OCI-M1 (cell line): Measurements from ENCODE around the gene SMYD3.
A peak's percentile ranks its signal among the peaks of the same experiment; 100 is the strongest.

Experiments
- DNase-seq: peaks from one replicate; lab custom pipeline; 2025; lab: John Stamatoyannopoulos, UW

SMYD3 gene

DNA sequence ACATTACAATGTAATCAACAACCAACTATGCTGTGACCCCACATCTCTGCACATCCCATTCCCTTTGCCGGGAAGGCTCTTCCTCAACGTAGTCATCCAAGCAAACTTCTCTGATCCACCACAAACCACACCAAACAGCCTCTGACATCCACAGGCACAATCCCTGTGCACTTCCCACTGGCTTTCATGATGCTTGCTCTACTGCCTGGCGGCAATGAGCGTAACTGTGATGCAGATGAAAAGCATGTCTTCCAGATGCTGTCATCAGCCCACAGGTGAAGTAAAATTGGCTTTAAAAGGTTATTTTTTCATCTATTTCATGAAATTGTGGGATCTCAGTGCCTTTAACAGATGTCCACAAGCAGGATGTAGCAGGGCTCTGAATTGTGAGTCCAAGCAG lies 635.2 kb downstream of the SMYD3 start:
- no peak for DNase-seq

GRCh38 chr1:245871191-245871590 lies 635.9 kb downstream of the SMYD3 start:
- no peak for DNase-seq

GRCh38 chr1:245870698-245871097 lies 636.4 kb downstream of the SMYD3 start:
- no peak for DNase-seq

DNA sequence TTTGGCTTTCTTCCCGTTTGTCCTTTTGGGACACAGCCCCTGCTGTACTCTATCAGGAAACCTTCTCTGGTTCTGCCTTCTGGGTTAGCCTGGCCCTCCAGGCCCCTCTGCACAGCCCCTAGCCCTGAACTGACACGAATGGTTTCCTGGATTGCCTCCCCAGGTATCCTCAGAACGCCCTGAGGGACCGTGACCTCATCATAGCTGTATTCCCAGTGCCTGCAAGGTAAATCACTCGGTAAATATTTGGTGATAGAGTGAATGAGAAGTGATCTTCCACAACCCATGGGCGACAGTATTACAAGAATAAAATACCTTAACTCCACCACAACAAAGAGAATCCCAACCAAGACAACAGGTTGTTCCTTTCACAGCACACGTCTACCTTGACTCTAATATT lies 637.2 kb downstream of the SMYD3 start:
- no peak for DNase-seq

- DNase-seq: no peak
These were observed 639.3 kb downstream of the SMYD3 start for GRCh38 chr1:245867738-245868137.

DNA sequence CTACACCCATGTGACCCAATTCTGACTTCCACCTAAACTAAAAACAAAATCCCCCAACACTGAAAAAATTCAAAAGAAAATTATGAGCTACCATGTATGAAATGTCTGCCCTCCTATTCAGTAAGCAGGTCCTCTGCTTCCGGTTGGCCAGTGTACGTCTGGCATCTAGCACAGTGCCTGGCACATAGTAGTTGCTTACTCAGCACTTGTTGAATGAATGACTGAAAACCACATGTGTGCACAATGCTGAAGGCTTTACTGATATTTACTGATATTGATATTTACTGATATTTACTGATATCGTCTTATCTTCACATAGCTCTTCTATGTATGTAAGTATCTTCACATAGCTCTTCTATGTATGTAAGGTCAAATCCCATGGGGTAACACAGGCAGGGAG lies 642.2 kb downstream of the SMYD3 start:
- no peak for DNase-seq

- DNase-seq: no peak
These were observed 643.4 kb downstream of the SMYD3 start for GRCh38 chr1:245863566-245864184.

DNA sequence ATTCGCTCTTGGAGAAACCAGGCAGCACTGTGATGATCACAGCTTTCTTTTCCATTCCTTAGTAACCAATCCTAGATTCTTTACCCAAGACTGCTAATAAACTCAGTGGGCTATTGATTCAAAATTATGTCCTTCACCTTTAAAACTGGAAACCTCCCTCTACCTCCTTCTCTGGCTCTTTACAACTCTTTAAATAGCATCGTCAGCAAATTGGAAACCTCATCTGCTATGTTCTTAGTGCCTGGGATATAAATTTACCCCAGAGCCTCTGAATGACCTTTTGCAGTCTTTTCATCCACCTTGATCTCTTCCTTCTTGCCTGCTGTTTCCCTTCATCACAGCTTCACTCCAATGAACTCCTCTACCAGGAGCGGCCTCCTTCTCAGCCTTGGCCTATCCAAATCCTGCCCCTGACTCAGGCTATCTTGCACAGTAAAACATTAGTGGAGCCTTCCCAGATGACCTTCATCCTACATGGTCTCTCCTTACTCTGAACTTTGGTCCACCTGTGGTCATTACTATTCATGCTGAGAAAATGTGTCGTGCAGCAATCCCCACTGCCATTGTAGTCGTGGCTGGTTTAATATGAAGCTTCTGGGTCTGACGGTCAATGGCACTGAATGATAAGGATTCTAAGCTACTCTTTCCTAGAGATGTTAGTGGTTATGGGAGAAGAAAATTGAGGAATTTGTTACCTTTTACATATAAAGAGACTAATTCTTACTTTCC lies 644.1 kb downstream of the SMYD3 start:
- DNase-seq: no peak

DNA sequence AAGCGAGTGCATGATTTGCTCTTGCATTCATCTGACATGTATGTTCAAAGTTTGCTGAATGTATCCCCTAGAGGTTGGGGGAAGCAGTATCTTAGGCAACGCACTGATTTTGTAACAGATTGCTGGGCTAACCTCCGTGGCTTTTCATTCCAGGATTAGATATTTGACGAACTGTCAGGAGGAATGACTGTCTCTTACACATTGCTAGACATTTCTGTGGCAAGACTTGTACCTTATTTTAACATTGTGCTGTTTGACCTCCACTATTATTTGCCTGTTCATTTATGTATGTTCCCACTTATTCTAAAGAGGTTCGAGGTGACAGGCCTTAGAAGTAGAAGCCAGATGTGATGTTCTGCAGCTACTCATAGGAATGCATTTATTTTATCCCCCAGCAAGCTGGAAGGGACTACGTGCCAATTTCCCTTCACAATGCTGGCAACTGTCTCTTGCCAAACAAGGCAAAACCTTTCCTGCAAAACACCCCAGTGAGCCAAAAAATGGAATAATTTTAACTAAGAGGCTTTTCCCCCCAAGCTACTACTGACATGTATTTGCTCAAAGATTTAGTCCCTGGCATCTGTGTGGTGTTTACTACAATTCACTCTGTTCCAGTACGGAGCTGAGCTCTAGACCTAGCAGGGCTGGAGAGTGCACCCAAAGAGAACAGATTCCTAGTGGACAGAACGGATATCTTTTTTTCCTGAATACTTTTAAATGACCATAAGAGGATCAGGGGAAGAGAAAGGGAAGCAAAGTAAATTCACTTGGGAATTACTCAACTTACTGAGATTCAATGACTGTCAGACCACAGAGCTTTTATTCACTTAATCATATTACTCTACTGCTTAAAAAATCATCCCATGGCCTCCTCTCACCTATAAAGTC lies 646.2 kb downstream of the SMYD3 start:
- DNase-seq: no peak

DNA sequence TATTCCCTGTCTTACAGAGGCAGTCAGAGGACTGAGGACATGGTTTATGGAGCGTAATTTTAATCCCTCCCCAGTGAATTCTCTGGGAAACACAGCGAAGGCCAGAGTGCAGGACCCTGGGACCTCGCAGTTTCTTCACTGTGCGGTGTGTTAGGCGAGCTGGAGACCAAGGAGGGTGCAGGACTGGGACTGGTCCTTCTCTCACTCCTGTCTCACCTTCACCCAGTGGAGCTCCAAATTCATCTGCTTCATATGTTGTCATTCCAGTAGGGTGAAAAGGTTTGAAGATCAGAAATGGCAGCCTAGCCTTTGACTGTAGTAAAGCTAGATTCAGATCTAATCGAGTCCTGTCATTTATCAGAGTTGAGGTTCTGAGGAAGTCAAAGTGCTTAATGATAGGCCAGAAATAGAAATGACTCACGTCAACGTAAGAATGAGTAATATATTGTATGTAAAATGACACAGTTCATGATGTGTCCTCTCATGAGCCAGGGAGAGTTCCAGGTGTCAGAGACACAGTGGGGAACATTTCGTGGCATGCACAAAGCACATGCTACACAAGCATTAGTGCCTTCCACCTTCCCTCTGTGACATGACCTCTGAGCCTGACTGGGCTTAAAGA lies 647.5 kb downstream of the SMYD3 start:
- peak; percentile 10 for DNase-seq

DNA sequence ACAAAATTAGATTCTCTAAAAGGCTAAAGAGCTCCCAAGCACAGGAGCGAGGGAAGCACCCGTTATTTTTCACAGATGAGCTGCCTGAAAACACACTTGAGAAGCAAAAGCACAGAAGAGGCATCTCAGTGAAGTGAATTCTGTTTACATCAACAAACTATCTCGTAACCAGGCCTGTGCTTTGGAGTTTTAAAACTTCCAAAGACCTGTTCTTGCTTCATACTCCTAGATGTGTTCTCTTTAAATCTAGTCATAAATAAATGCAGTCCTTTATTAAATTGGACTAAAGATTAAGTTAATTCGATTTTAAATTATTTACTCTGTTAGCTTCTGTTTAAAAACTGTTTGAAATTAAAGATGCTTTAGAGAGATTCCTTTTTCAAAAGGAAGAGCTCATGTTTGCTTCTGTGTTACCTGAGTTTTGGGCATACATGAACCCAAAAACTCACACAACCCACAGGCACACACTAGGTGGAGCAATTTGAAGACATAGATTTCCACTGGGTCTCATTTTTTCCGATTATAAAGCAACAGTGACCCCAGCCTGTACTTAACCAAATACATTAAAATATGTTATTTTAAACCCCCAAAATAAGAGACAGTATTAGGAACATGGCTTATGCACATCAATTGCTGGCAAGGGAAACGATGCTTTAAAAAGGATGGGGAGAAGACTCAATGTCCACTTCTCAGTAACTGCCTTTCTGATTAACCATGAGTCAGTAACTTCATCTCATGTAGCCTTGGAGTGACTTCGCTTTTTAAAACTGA lies 648.2 kb downstream of the SMYD3 start:
- DNase-seq: peak; percentile 25

DNA sequence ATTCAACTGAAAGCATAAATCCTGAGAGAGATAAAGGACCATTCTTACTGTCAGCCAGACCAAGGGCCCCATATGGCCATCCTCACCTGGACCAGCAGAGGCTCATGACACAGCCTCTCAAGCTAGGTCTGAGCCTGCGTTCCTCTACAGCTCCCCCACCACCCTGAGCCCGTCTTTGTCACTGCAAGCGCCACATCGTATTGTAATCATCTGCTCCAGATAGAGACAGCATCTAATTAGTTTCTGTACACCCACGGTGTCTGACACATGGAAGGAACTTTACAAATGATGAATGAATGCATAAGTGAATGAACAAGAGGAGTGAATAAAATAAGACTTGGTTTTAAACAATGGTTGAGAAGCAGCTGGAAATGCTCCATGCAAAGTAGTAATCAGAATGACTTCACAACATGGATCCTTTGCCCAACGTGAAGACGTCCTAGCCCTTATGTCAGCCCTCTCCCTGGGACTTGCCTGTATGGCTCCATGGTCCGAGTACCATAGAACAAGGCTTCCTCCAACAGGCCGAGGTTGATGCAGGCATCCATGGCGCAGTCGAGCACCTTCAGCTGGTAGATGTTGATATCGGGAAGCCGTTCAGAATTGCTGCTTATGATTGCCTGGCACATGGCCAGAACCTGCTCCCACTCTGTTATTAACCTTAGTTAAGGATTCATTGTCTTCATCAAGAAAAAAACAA lies 648.9 kb downstream of the SMYD3 start:
- no peak for DNase-seq

DNA sequence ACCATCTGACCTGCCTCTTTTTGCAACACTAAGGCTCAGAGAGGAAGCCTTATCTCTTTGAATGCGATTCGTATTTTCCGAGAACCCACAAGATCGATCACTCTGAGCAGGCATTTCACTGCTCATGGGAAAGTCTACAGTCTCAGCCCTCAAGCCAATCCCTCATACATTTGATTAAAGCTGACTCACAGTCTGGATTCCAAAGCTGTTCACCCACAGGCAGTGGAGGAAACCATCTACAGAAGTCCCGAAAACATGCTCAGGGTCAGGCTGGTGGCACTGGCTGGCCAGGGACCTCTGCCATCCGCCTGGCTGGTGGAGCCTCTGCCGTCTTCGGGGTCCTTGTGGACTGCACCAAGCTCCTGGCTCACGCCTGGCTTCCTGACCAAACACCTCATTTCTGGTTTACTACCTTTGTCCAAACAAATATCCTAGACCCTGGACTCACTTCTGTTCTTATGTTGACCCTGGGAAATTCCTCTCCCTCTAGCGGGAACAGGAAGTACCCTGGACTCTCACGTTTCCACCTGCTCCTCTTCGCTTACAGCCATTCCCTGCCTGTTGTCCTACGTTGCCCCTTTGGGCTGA lies 650.0 kb downstream of the SMYD3 start:
- no peak for DNase-seq

DNA sequence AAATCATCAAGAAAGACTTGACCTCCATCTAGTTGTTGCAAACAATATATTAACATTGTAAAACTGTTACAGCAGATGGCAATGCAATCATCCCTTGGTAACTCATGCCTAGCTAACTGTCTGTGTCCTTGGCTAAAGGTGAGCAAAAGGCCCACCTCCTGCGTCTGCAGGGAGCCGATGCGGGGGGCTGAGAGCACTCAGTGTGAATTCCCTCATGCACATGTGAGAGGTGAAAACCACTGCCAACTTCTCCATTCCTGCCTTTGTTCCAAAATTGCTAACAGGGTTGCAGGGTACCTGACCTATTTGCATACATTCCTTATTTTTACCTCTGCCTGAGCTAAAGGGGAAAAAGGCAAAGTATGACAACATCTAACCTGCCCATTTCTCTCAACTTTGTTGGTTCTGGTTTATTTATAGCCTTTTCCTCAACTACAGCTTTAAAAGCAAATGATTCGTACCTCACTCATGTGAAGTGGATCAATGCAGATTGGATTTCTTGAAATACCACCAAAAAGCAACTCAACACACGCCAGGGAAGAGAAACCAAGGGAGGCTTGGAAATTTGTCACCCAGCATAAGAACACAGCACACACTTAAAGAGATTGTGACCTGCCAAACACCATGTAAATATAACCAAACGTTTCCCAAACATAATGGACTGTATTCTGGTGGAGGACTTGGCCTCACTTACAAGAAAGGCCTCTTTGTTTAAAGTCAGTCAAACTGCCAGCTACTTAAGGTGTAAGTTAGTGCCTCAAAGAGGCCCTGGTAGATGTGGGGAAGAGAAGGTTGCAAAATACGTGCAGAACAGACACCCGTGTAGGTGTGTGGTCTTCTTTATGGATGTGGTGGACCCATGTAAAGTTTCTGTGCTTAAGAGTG lies 651.0 kb downstream of the SMYD3 start:
- DNase-seq: no peak

GRCh38 chr1:245853291-245853690 lies 653.8 kb downstream of the SMYD3 start:
- DNase-seq: no peak

- DNase-seq: no peak
These were observed 664.0 kb downstream of the SMYD3 start for GRCh38 chr1:245843101-245843500.

DNA sequence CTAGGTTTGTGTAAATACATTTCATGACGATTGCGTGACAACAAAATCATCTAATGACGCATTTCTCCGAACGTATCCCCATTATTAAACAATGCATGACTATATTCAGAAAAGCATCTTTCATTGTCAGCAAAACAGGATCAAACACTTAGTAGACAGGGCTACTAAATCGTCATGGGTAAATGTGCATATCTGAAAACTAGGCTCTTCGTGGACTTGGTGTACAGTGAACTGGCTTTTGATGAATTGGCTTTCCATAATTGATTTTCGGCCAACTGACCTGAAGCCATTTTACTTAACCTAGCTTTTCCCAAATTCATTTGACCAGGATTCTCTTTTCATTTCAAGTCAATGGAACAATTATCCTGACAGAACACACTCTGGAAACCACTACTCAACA lies 665.0 kb downstream of the SMYD3 start:
- DNase-seq: no peak

- no peak for DNase-seq
These were observed 666.1 kb downstream of the SMYD3 start for GRCh38 chr1:245840971-245841370.

DNA sequence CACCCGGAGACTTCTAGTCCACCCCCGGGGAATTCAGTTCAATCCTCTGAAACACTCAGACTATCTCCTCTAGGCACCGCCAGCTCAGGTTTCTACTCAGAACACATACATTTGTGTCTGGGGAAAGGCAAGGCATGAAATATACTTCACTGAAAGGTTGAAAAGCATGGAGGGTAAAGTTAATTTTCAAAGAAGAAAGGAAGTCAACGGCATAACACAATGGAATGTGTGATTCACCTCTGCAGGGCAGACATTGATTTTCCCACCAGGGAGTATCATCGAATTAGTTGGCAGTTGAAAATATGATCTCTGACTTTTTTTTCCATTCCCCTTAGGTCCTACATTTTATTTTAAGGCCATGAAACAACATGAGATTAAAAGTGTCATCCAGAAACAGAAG lies 669.4 kb downstream of the SMYD3 start:
- DNase-seq: no peak

GRCh38 chr1:245835386-245835785 lies 671.7 kb downstream of the SMYD3 start:
- DNase-seq: no peak
